H9 (cell line): ENCODE data around the gene SLC10A3. TPM values are rescaled to one million over a fixed set of nuclear protein-coding genes. Genes with fewer than 3 reads are reported as not detected.

ENCODE experiments used
- DNase-seq: peaks from one replicate; pipeline ENCODE4 v3.0.0-alpha.2; 2017
- H2AFZ ChIP-seq: one replicate; pipeline ENCODE4 v1.6.1; 2013; ENCODE audit warnings: mild to moderate bottlenecking, low read length, control low read depth, moderate library complexity
- H2AK5ac ChIP-seq: 2 replicates; pipeline ENCODE4 v1.6.1; 2013; ENCODE audit warnings: low read length, control low read depth, mixed read lengths; ENCODE audit not compliant: insufficient read length
- H2BK120ac ChIP-seq: one replicate; pipeline ENCODE4 v1.6.1; 2013; ENCODE audit warnings: low read depth, mild to moderate bottlenecking, low read length, control low read depth, inconsistent platforms; ENCODE audit not compliant: poor library complexity, severe bottlenecking
- H2BK12ac ChIP-seq: 2 replicates; pipeline ENCODE4 v1.6.1; 2013; ENCODE audit warnings: low read length, control low read depth, mixed read lengths, low read depth; ENCODE audit not compliant: insufficient read length
- H2BK15ac ChIP-seq: 2 replicates; pipeline ENCODE4 v1.6.1; 2013; ENCODE audit warnings: low read depth, low read length, control low read depth
- H2BK20ac ChIP-seq: one replicate; pipeline ENCODE4 v1.6.1; 2013; ENCODE audit warnings: low read depth, mild to moderate bottlenecking, low read length, control low read depth, inconsistent platforms; ENCODE audit not compliant: poor library complexity, severe bottlenecking
- H2BK5ac ChIP-seq: 2 replicates; pipeline ENCODE4 v1.6.1; 2013; ENCODE audit warnings: low read length, control low read depth, mixed read lengths; ENCODE audit not compliant: insufficient read length
- H3K14ac ChIP-seq: 2 replicates; pipeline ENCODE4 v1.6.1; 2013; ENCODE audit warnings: low read length, control low read depth; ENCODE audit not compliant: insufficient read depth
- H3K18ac ChIP-seq: 2 replicates; pipeline ENCODE4 v1.6.1; 2013; ENCODE audit warnings: low read depth, mild to moderate bottlenecking, mixed read lengths, low read length, control low read depth; ENCODE audit not compliant: insufficient read length
- H3K23ac ChIP-seq: 2 replicates; pipeline ENCODE4 v1.6.1; 2013; ENCODE audit warnings: low read length, control low read depth, mixed read lengths, low read depth; ENCODE audit not compliant: insufficient read length
- H3K23me2 ChIP-seq: 2 replicates; pipeline ENCODE4 v1.6.1; 2013; ENCODE audit warnings: low read depth, mild to moderate bottlenecking, mixed read lengths, low read length, control low read depth; ENCODE audit not compliant: insufficient read length, poor library complexity, severe bottlenecking
- H3K27ac ChIP-seq: 2 replicates; pipeline ENCODE4 v1.5.1; 2013; ENCODE audit warnings: low read length, control low read depth, mixed read lengths, low read depth; ENCODE audit not compliant: insufficient read length
- H3K27me3 ChIP-seq: 2 replicates; pipeline ENCODE4 v1.6.1; 2013; ENCODE audit warnings: low read length, control low read depth, inconsistent platforms; ENCODE audit not compliant: insufficient read depth
- H3K4ac ChIP-seq: 2 replicates; pipeline ENCODE4 v1.6.1; 2013; ENCODE audit warnings: low read depth, mild to moderate bottlenecking, control low read depth, inconsistent platforms, low read length, moderate library complexity
- H3K4me1 ChIP-seq: 2 replicates; pipeline ENCODE4 v1.6.1; 2013; ENCODE audit warnings: low read length, control low read depth, inconsistent platforms; ENCODE audit not compliant: insufficient read depth
- H3K4me2 ChIP-seq: 2 replicates; pipeline ENCODE4 v1.6.1; 2013; ENCODE audit warnings: low read length, control low read depth, mixed read lengths; ENCODE audit not compliant: insufficient read length, insufficient read depth
- H3K56ac ChIP-seq: 2 replicates; pipeline ENCODE4 v1.6.1; 2013; ENCODE audit warnings: low read depth, mild to moderate bottlenecking, mixed read lengths, low read length, control low read depth; ENCODE audit not compliant: insufficient read length
- H3K79me1 ChIP-seq: 2 replicates; pipeline ENCODE4 v1.6.1; 2013; ENCODE audit warnings: low read depth, mild to moderate bottlenecking, moderate library complexity, low read length, control low read depth, inconsistent platforms; ENCODE audit not compliant: insufficient read depth, poor library complexity, severe bottlenecking
- H3K79me2 ChIP-seq: 2 replicates; pipeline ENCODE4 v1.6.1; 2013; ENCODE audit warnings: low read length, control low read depth, inconsistent platforms; ENCODE audit not compliant: insufficient read depth
- H3K9ac ChIP-seq: 2 replicates; pipeline ENCODE4 v1.6.1; 2013; ENCODE audit warnings: low read length, control low read depth, mixed read lengths; ENCODE audit not compliant: insufficient read length; ENCODE audit errors: extremely low read depth
- H3K9me3 ChIP-seq: one replicate; pipeline ENCODE4 v1.6.1; 2013; ENCODE audit warnings: low read depth, low read length, inconsistent platforms; ENCODE audit not compliant: control insufficient read depth
- H3T11ph ChIP-seq: one replicate; pipeline ENCODE4 v1.6.1; 2013; ENCODE audit warnings: mild to moderate bottlenecking, low read length, control low read depth, inconsistent platforms
- H4K20me1 ChIP-seq: one replicate; pipeline ENCODE4 v1.6.1; 2013; ENCODE audit not compliant: control insufficient read depth, insufficient read length, insufficient read depth
- H4K5ac ChIP-seq: 2 replicates; pipeline ENCODE4 v1.6.1; 2013; ENCODE audit warnings: low read depth, mild to moderate bottlenecking, mixed read lengths, low read length, control low read depth; ENCODE audit not compliant: insufficient read length
- H4K8ac ChIP-seq: replicated peaks from 2 replicates; pipeline ENCODE4 v1.6.1; 2013; ENCODE audit warnings: low read length, control low read depth, mixed read lengths, low read depth; ENCODE audit not compliant: insufficient read length
- H4K91ac ChIP-seq: 2 replicates; pipeline ENCODE4 v1.6.1; 2013; ENCODE audit warnings: low read depth, mild to moderate bottlenecking, moderate library complexity, mixed read lengths, low read length, control low read depth; ENCODE audit not compliant: insufficient read length
- H3K27ac Mint-ChIP-seq, 3 experiments: 2 replicates in 2 of 3; 3 replicates in 1 of 3; pipeline ENCODE4 v1.8.0; 2020 to 2021; ENCODE audit warnings: mixed read lengths in 3 of 3, mild to moderate bottlenecking in 1 of 3, moderate library complexity in 1 of 3
- H3K27me3 Mint-ChIP-seq: 2 replicates; pipeline ENCODE4 v1.8.0; 2021; ENCODE audit warnings: low read depth, mild to moderate bottlenecking, moderate library complexity, mixed read lengths
- H3K36me3 Mint-ChIP-seq, 3 experiments: 2 replicates in 2 of 3; 3 replicates in 1 of 3; pipeline ENCODE4 v1.8.0; 2020 to 2021; ENCODE audit warnings: low read depth in 3 of 3, mixed read lengths in 3 of 3; ENCODE audit not compliant: insufficient read depth in 1 of 3
- H3K4me1 Mint-ChIP-seq, 2 experiments: 2 replicates each; pipeline ENCODE4 v1.8.0; 2020; ENCODE audit warnings: mixed read lengths in 2 of 2
- H3K4me3 Mint-ChIP-seq, 2 experiments: 2 replicates in 1 of 2; 3 replicates in 1 of 2; pipeline ENCODE4 v1.8.0; 2020 to 2021; ENCODE audit warnings: mild to moderate bottlenecking in 2 of 2, mixed read lengths in 2 of 2, moderate library complexity in 1 of 2
- H3K9me3 Mint-ChIP-seq, 2 experiments: 2 replicates in 1 of 2; 3 replicates in 1 of 2; pipeline ENCODE4 v1.8.0; 2020; ENCODE audit warnings: mild to moderate bottlenecking in 2 of 2, mixed read lengths in 2 of 2, moderate library complexity in 1 of 2
- WGBS: extraction: QIAGEN DNeasy Blood & Tissue Kit; methylation state at CpG from one replicate; pipeline ENCODE4 v1.1.7; 2013; ENCODE audit warnings: missing lambda C conversion rate, low lambda C conversion rate, mixed read lengths; ENCODE audit not compliant: insufficient read length; ENCODE audit errors: extremely low coverage; 5-methylcytosine and 5-hydroxymethylcytosine counted together
- total RNA-seq: library from RNA; stranded (reverse); gene quantifications from 2 replicates; pipeline ENCODE4 v1.2.1, GENCODE V29; 2021
- TF ChIP-seq, protein P1 (sequence below): fragments of 200-600 bp; sonication (generic); conservative IDR thresholded peaks from 3 replicates; pipeline ENCODE4 v1.8.0; 2021; ENCODE audit warnings: antibody characterized with exemption, mild to moderate bottlenecking

Gene SLC10A3
- total RNA-seq, 1 experiment from 2014 or later: 8.8 TPM

DNA sequence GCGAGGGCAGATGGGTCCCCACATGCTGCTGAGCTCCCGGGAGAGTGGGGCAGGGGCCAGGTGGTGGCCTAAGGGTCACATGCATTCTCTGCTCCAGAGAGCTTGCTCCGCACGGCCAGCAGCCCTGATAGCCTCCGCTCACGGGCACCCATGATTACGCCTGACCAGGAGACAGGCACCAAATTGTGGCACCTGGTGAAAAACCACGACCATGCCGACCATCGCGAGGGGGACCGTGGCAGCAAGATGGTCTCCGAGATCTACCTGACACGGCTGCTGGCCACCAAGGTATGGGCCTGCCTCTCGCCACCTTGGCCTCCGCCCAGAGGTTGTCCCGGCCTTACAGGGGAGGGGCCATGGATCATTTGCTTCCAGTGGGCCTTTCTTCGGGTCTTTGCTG, 20.5 kb downstream of the SLC10A3 start:
- Histone ChIP-seq H3K79me1 (no peaks in the 10 kb centered on the region), H3T11ph (no peak overlapping the region), H3K23me2 (no peaks in the 10 kb centered on the region), H3K4me2 (no peak overlapping the region), H3K27ac (no peak overlapping the region), H2BK20ac (no peak overlapping the region), H2BK120ac (no peak overlapping the region), H3K9me3 (peaks cover 27% of the 10 kb centered on the region), H2BK12ac (no peak overlapping the region), H3K4me1 (no peaks in the 10 kb centered on the region), H3K14ac (no peak overlapping the region), H2BK5ac (no peak overlapping the region), H4K91ac (no peak overlapping the region), H3K79me2 (no peaks in the 10 kb centered on the region), H4K20me1 (no peaks in the 10 kb centered on the region), H3K27me3 (no peaks in the 10 kb centered on the region), H4K5ac (no peak overlapping the region), H3K4ac (no peak overlapping the region), H3K23ac (no peak overlapping the region), H2BK15ac (no peak overlapping the region), H3K9ac (no peak overlapping the region), H2AK5ac (no peak overlapping the region), H3K18ac (no peak overlapping the region), H4K8ac (no peak overlapping the region), H2AFZ (no peak overlapping the region), H3K56ac (no peak overlapping the region)
- no CpG with 5 or more reads among the region's 18 CpGs for WGBS
- H3K4me1 Mint-ChIP-seq: no peaks in the 10 kb centered on the region
- H3K4me3 Mint-ChIP-seq: no peak overlapping the region
- H3K36me3 Mint-ChIP-seq: peaks cover 15 to 63% (median 59%) of the 10 kb centered on the region in 3 experiments
- H3K27ac Mint-ChIP-seq: no peak overlapping the region
- DNase-seq: no peak
- TF ChIP-seq, protein P1, sequence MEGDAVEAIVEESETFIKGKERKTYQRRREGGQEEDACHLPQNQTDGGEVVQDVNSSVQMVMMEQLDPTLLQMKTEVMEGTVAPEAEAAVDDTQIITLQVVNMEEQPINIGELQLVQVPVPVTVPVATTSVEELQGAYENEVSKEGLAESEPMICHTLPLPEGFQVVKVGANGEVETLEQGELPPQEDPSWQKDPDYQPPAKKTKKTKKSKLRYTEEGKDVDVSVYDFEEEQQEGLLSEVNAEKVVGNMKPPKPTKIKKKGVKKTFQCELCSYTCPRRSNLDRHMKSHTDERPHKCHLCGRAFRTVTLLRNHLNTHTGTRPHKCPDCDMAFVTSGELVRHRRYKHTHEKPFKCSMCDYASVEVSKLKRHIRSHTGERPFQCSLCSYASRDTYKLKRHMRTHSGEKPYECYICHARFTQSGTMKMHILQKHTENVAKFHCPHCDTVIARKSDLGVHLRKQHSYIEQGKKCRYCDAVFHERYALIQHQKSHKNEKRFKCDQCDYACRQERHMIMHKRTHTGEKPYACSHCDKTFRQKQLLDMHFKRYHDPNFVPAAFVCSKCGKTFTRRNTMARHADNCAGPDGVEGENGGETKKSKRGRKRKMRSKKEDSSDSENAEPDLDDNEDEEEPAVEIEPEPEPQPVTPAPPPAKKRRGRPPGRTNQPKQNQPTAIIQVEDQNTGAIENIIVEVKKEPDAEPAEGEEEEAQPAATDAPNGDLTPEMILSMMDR: no peak
- peaks cover 58 to 86% of the 10 kb centered on the region in 2 experiments for H3K9me3 Mint-ChIP-seq
- no peaks in the 10 kb centered on the region; the same call in 1 of the 2 replicates for H3K27me3 Mint-ChIP-seq
